K562 (cell line): Measurements from ENCODE around the gene RNF41. TPM values are rescaled to one million over a fixed set of nuclear protein-coding genes. Genes with fewer than 3 reads are reported as not detected.

Experiments
- ATAC-seq: fragments of 200-7000 bp; cut with Tn5 transposase; 3 replicates; pipeline ENCODE4 v1.9.1; 2020; ENCODE audit warnings: moderate library complexity
- BruUV-seq: library from RNA; stranded (reverse); fragments of 400-500 nt; replicated peaks from 2 replicates; lab custom pipeline; 2021; lab: Mats Ljungman, UMichigan
- CTCF ChIA-PET: fragments of 300-600 bp; formaldehyde crosslinking; extraction: SDS; loops from one replicate; lab custom pipeline; 2021; ENCODE audit warnings: low intra/inter-chr PET ratio; lab: Yijun Ruan, JAX
- POLR2A ChIA-PET: fragments of 300-600, 350-650 bp; sonication (Branson Sonifier 250); formaldehyde crosslinking; extraction: SDS; loops from one replicate; lab custom pipeline; 2021; ENCODE audit warnings: antibody characterized with exemption, inconsistent platforms; lab: Yijun Ruan, JAX
- DNase-seq, 4 experiments: peaks; one replicate each; pipeline versions ENCODE4 v3.0.0 to v3.0.0-alpha.2; 2011 to 2018; ENCODE audit warnings: low spot score in 3 of 4, mixed read lengths in 3 of 4; ENCODE audit errors: extremely low read depth in 1 of 4
- FAIRE-seq: peaks from 2 replicates; lab custom pipeline; 2011; peaks lifted over from hg19 to GRCh38; lab: Jason Lieb, UNC
- H2AFZ ChIP-seq: 2 replicates; pipeline ENCODE4 v1.6.0; 2011; ENCODE audit warnings: low read depth, low read length, control low read depth, inconsistent platforms
- H3K27ac ChIP-seq: fragments of 200-600 bp; 3 replicates; pipeline ENCODE4 v1.8.0; 2011; ENCODE audit warnings: low read depth, mild to moderate bottlenecking, control low read depth, inconsistent platforms, low read length, moderate library complexity, mixed read lengths; ENCODE audit errors: extremely low read depth
- H3K27me3 ChIP-seq, 2 experiments: fragments of 300-600 bp in 1 of 2; 2 replicates in 1 of 2; 3 replicates in 1 of 2; pipeline versions ENCODE4 v1.6.0 to v1.8.0; 2011; ENCODE audit warnings: inconsistent platforms in 2 of 2, low read length in 2 of 2, mild to moderate bottlenecking in 1 of 2, mixed read lengths in 1 of 2, moderate library complexity in 1 of 2; ENCODE audit not compliant: control insufficient read depth in 2 of 2, insufficient read depth in 2 of 2
- H3K36me3 ChIP-seq: fragments of 300-600 bp; 3 replicates; pipeline ENCODE4 v1.8.0; 2011; ENCODE audit warnings: mild to moderate bottlenecking, low read length, inconsistent platforms; ENCODE audit not compliant: control insufficient read depth, insufficient read depth
- H3K4me1 ChIP-seq, 2 experiments: fragments of 200-600 bp in 1 of 2; replicated peaks in 1 of 2; 2 replicates in 1 of 2; 3 replicates in 1 of 2; pipeline versions ENCODE4 v1.5.1 to v1.8.0; 2011; ENCODE audit warnings: inconsistent platforms in 2 of 2, low read length in 2 of 2, mild to moderate bottlenecking in 1 of 2, mixed read lengths in 1 of 2, moderate library complexity in 1 of 2; ENCODE audit not compliant: control insufficient read depth in 2 of 2, insufficient read depth in 2 of 2
- H3K4me2 ChIP-seq: 2 replicates; pipeline ENCODE4 v1.6.1; 2011; ENCODE audit warnings: low read length, control low read depth, inconsistent platforms, mixed read lengths; ENCODE audit not compliant: insufficient read depth
- H3K4me3 ChIP-seq: fragments of 200-600 bp; sonication (generic), shearing (Covaris generic); 2 replicates; pipeline ENCODE4 v1.5.1; 2016; ENCODE audit warnings: control low read depth, inconsistent platforms
- H3K79me2 ChIP-seq: fragments of 200-600 bp; 3 replicates; pipeline ENCODE4 v1.8.0; 2011; ENCODE audit warnings: low read length, inconsistent platforms; ENCODE audit not compliant: control insufficient read depth, insufficient read depth
- H3K9ac ChIP-seq, 2 experiments: 2 replicates each; pipeline versions ENCODE4 v1.6.0 to v1.6.1; 2011; ENCODE audit warnings: low read depth in 2 of 2, low read length in 2 of 2, control low read depth in 1 of 2, inconsistent platforms in 1 of 2, mild to moderate bottlenecking in 1 of 2, mixed read lengths in 1 of 2; ENCODE audit not compliant: insufficient read depth in 1 of 2
- H3K9me1 ChIP-seq: one replicate; pipeline ENCODE4 v1.6.0; 2011; ENCODE audit warnings: inconsistent platforms, mild to moderate bottlenecking, low read length, moderate library complexity; ENCODE audit not compliant: control insufficient read depth, insufficient read depth
- H3K9me3 ChIP-seq: replicated peaks from 2 replicates; pipeline ENCODE4 v1.5.1; 2011; ENCODE audit warnings: low read depth, low read length, inconsistent platforms; ENCODE audit not compliant: control insufficient read depth, insufficient read depth
- H4K20me1 ChIP-seq: replicated peaks from 2 replicates; pipeline ENCODE4 v1.6.1; 2011; ENCODE audit warnings: low read length, inconsistent platforms, mixed read lengths; ENCODE audit not compliant: control insufficient read depth, insufficient read depth
- SNIP1 ChIP-seq: fragments of 450-650 bp; IDR thresholded peaks from 2 replicates; pipeline ENCODE4 v1.7.1; 2017; ENCODE audit warnings: low read depth, mild to moderate bottlenecking
- WGBS: fragments of 100-300 bp; shearing (Covaris generic); methylation state at CpG from one replicate; pipeline ENCODE4 v1.1.6; 2016; ENCODE audit warnings: low coverage, mixed read lengths; ENCODE audit not compliant: insufficient coverage; ENCODE audit errors: missing lambda C conversion rate; 5-methylcytosine and 5-hydroxymethylcytosine counted together
- in situ Hi-C: fragments of 300-500 bp; cut with MboI; formaldehyde crosslinking; loops from 4 replicates; pipeline ENCODE4 v1.15.0; 2018; ENCODE audit warnings: inconsistent platforms, mixed read lengths
- intact Hi-C: fragments of 100-400 bp; cut with micrococcal nuclease; formaldehyde crosslinking; loops from 2 replicates; pipeline ENCODE4 v1.14.2; 2022
- polyA plus RNA-seq, 8 experiments: library from polyadenylated mRNA; depleted of rRNA in 4 of 8; stranded (reverse) in 5 of 8; unstranded in 3 of 8; fragments of >200 nt; fragmentation: Nextera tagmentation in 2 of 8; fragmentation: Illumina TruSeq in 1 of 8; extraction: Ambion mirVana in 2 of 8; extraction: Trizol in 1 of 8; gene quantifications; 2 replicates each; pipeline versions ENCODE4 v1.2.1 to v1.2.3, GENCODE V29; 2011 to 2014; ENCODE audit warnings: inconsistent platforms in 1 of 8, missing spikeins in 1 of 8
- total RNA-seq, 7 experiments: library from RNA; depleted of rRNA in 6 of 7; stranded (reverse); fragments of >200 nt in 6 of 7; fragmentation: Illumina TruSeq in 2 of 7; extraction: Trizol in 2 of 7; gene quantifications; 2 replicates each; pipeline versions ENCODE4 v1.2.1 to v1.2.3, GENCODE V29; 2011 to 2021; ENCODE audit warnings: low replicate concordance in 1 of 7
- TF ChIP-seq, protein P1 (sequence below), 3 experiments: IDR thresholded peaks in 2 of 3; conservative IDR thresholded peaks in 1 of 3; 2 replicates each; pipeline ENCODE4 v1.5.1; 2011 to 2012; ENCODE audit warnings: low read length in 3 of 3, mild to moderate bottlenecking in 3 of 3, control low read depth in 2 of 3, improper control_type of control experiment in 1 of 3, inconsistent platforms in 1 of 3, low read depth in 1 of 3, mixed read lengths in 1 of 3, moderate library complexity in 1 of 3; ENCODE audit not compliant: insufficient read depth in 2 of 3

RNF41 gene
- total and polyA plus RNA-seq, 9 of the 15 experiments (the other 6 are each of a cell fraction or from before 2014, with no cell fraction given): 28.2 to 46.8 (median 33.8) TPM

GRCh38 chr12:56256326-56256960, 34.7 kb upstream of the RNF41 start:
- ChIA-PET POLR2A (interaction anchor here (2.1 kb wide), 1 partner anchor 22 kb away, joined by 7 read pairs; no protein-coding TSS in a partner anchor), CTCF (interaction anchor here (2.4 kb wide), 1 partner anchor 67 kb away, joined by 11 read pairs; the partner anchor contains the start of gene SMARCC2)
- ATAC-seq (no peak), FAIRE-seq (no peak), DNase-seq (peak in 1 of 4 experiments; percentile 25)
- H3K4me1 ChIP-seq: peaks cover 12 to 20% of the 10 kb centered on the region in 2 experiments; a peak in 4 of 5 replicates
- H3K27ac ChIP-seq: no peak overlapping the region
- no peaks in the 10 kb centered on the region for H3K27me3 ChIP-seq
- no peak overlapping the region for H3K4me2 ChIP-seq
- H3K79me2 ChIP-seq: peaks cover 24% of the 10 kb centered on the region
- WGBS: 64% methylated on average over 4 of the region's 4 CpGs
- H2AFZ ChIP-seq: no peak overlapping the region
- intact Hi-C loops: no loop called here
- in situ Hi-C loops: loop anchor here (5.0 kb wide), 1 partner anchor 64 kb away; no protein-coding TSS in a partner anchor
- H3K36me3 ChIP-seq: peaks cover 57% of the 10 kb centered on the region; the same call in 2 of the 3 replicates
- H3K9ac ChIP-seq: peak overlapping the region in 1 of 2 experiments; percentile 53; a peak in 1 of 4 replicates
- no peak overlapping the region for H3K4me3 ChIP-seq
- peaks cover 6% of the 10 kb centered on the region for H4K20me1 ChIP-seq
- BruUV-seq: TSS peak; percentile 43
- no peak for TF ChIP-seq SNIP1
- TF ChIP-seq, protein P1, sequence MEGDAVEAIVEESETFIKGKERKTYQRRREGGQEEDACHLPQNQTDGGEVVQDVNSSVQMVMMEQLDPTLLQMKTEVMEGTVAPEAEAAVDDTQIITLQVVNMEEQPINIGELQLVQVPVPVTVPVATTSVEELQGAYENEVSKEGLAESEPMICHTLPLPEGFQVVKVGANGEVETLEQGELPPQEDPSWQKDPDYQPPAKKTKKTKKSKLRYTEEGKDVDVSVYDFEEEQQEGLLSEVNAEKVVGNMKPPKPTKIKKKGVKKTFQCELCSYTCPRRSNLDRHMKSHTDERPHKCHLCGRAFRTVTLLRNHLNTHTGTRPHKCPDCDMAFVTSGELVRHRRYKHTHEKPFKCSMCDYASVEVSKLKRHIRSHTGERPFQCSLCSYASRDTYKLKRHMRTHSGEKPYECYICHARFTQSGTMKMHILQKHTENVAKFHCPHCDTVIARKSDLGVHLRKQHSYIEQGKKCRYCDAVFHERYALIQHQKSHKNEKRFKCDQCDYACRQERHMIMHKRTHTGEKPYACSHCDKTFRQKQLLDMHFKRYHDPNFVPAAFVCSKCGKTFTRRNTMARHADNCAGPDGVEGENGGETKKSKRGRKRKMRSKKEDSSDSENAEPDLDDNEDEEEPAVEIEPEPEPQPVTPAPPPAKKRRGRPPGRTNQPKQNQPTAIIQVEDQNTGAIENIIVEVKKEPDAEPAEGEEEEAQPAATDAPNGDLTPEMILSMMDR (IDR thresholded peaks at IDR 0.05 in 2 of 3, conservative IDR thresholded peaks at IDR 0.05 in 1 of 3; ENCODE audit: insufficient read depth in 2 of 3, low read depth in 1 of 3, low read length in 3 of 3): 0 out of 6 replicates have a peak, but pooled peaks of 1 of the 3 experiments have one; percentile 8
- H3K9me3 ChIP-seq: no peaks in the 10 kb centered on the region
- H3K9me1 ChIP-seq: no peaks in the 10 kb centered on the region
